GM12892 (cell line): ENCODE measurements around the gene CDH4.

ENCODE experiments used
- POLR2A ChIP-seq: IDR thresholded peaks from 2 replicates; pipeline ENCODE4 v1.6.1; 2011; ENCODE audit warnings: low read depth, low read length, control low read depth
- POLR2AphosphoS5 ChIP-seq: IDR thresholded peaks from 2 replicates; pipeline ENCODE4 v1.6.1; 2011; ENCODE audit warnings: low read depth, low read length, control low read depth

DNA sequence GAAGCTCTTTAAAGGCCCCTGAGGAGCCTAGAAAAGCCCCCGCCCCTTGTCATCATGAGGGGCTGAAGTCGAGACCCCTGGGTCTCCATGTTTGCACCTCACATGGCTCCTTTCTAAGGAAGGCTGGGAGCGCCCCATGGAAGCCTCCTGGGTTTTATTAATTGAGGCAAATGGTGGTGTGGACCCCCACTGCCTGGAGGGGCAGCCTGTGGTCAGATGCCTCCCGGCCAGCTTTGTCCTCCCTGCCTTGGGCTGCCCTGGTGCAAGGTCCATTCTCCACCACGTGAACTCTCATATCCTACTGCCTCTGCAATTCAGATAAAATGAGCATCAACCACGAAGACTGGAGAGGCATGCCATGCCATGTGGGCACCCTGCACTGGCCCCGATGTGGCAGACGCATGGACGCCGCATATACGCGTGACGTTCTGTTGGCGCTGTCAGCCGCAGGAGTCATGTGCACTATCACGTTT, 518.1 kb downstream of the CDH4 start:
- TF ChIP-seq POLR2A (no peak), POLR2AphosphoS5 (no peak)
